ENCODE results near the gene NUDT1. TPM values are rescaled to one million over a fixed set of nuclear protein-coding genes. Genes with fewer than 3 reads are reported as not detected.

Gene NUDT1
- total RNA-seq, 1 donor from 2014 or later, result 60.2 TPM

GRCh38 chr7:2281541-2281940 lies 39.5 kb downstream of the NUDT1 start:
- no peak for DNase-seq (ENCODE audit: low read depth, low spot score)
- TF ChIP-seq, protein P1, sequence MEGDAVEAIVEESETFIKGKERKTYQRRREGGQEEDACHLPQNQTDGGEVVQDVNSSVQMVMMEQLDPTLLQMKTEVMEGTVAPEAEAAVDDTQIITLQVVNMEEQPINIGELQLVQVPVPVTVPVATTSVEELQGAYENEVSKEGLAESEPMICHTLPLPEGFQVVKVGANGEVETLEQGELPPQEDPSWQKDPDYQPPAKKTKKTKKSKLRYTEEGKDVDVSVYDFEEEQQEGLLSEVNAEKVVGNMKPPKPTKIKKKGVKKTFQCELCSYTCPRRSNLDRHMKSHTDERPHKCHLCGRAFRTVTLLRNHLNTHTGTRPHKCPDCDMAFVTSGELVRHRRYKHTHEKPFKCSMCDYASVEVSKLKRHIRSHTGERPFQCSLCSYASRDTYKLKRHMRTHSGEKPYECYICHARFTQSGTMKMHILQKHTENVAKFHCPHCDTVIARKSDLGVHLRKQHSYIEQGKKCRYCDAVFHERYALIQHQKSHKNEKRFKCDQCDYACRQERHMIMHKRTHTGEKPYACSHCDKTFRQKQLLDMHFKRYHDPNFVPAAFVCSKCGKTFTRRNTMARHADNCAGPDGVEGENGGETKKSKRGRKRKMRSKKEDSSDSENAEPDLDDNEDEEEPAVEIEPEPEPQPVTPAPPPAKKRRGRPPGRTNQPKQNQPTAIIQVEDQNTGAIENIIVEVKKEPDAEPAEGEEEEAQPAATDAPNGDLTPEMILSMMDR (conservative IDR thresholded peaks at IDR 0.05), result no peak
- Mint-ChIP-seq H3K9me3 (no peaks in the 10 kb centered on the region), H3K4me3 (no peak overlapping the region), H3K27ac (ENCODE audit: unreplicated experiment) (peak overlapping the region; percentile 21), H3K27me3 (ENCODE audit: low read depth) (no peaks in the 10 kb centered on the region), H3K36me3 (ENCODE audit: low read depth) (no peaks in the 10 kb centered on the region), H3K4me1 (peaks cover 18% of the 10 kb centered on the region)

GRCh38 chr7:2282185-2282751 lies 40.2 kb downstream of the NUDT1 start:
- Mint-ChIP-seq H3K36me3 (ENCODE audit: low read depth) (no peaks in the 10 kb centered on the region), H3K27ac (ENCODE audit: unreplicated experiment) (peak overlapping the region; percentile 89), H3K9me3 (no peaks in the 10 kb centered on the region), H3K4me3 (no peak overlapping the region), H3K4me1 (peaks cover 18% of the 10 kb centered on the region), H3K27me3 (ENCODE audit: low read depth) (no peaks in the 10 kb centered on the region)
- TF ChIP-seq, protein P1 (conservative IDR thresholded peaks at IDR 0.05), result no peak
- DNase-seq (ENCODE audit: low read depth, low spot score), result no peak

- no peak overlapping the region for H3K4me3 Mint-ChIP-seq
- H3K36me3 Mint-ChIP-seq (ENCODE audit: low read depth), result no peaks in the 10 kb centered on the region
- H3K27me3 Mint-ChIP-seq (ENCODE audit: low read depth), result no peaks in the 10 kb centered on the region
- H3K27ac Mint-ChIP-seq (ENCODE audit: unreplicated experiment), result no peak overlapping the region
- DNase-seq (ENCODE audit: low read depth, low spot score), result no peak
- no peaks in the 10 kb centered on the region for H3K9me3 Mint-ChIP-seq
- TF ChIP-seq, protein P1 (conservative IDR thresholded peaks at IDR 0.05), result no peak
- peaks cover 18% of the 10 kb centered on the region for H3K4me1 Mint-ChIP-seq
Observed at GRCh38 chr7:2283074-2283473, 41.0 kb downstream of the NUDT1 start.

- no peak overlapping the region for H3K27ac Mint-ChIP-seq (ENCODE audit: unreplicated experiment)
- no peaks in the 10 kb centered on the region for H3K36me3 Mint-ChIP-seq (ENCODE audit: low read depth)
- TF ChIP-seq, protein P1 (conservative IDR thresholded peaks at IDR 0.05), result no peak
- no peak for DNase-seq (ENCODE audit: low read depth, low spot score)
- H3K27me3 Mint-ChIP-seq (ENCODE audit: low read depth), result no peaks in the 10 kb centered on the region
- H3K4me3 Mint-ChIP-seq, result no peak overlapping the region
- H3K9me3 Mint-ChIP-seq, result no peaks in the 10 kb centered on the region
- no peaks in the 10 kb centered on the region for H3K4me1 Mint-ChIP-seq
Observed at GRCh38 chr7:2287745-2288144, 45.7 kb downstream of the NUDT1 start.

- Mint-ChIP-seq H3K4me3 (no peak overlapping the region), H3K4me1 (no peaks in the 10 kb centered on the region), H3K27ac (ENCODE audit: unreplicated experiment) (no peak overlapping the region), H3K36me3 (ENCODE audit: low read depth) (no peaks in the 10 kb centered on the region), H3K9me3 (no peaks in the 10 kb centered on the region), H3K27me3 (ENCODE audit: low read depth) (no peaks in the 10 kb centered on the region)
- no peak for DNase-seq (ENCODE audit: low read depth, low spot score)
- TF ChIP-seq, protein P1 (conservative IDR thresholded peaks at IDR 0.05), result no peak
Observed at GRCh38 chr7:2288503-2288902, 46.5 kb downstream of the NUDT1 start.
